Choroid plexus epithelial cell (primary cell): ENCODE results near the gene PRKCE.

Experiments
- DNase-seq: peaks from one replicate; pipeline ENCODE4 v3.0.0-alpha.2; 2010; ENCODE audit warnings: low read depth
- H3K4me3 ChIP-seq: 2 replicates; pipeline ENCODE4 v1.5.1; 2011; ENCODE audit warnings: low read depth, mild to moderate bottlenecking, control low read depth, low read length, moderate library complexity
- TF ChIP-seq, protein P1 (sequence below): conservative IDR thresholded peaks from 2 replicates; pipeline ENCODE4 v1.5.1; 2011; ENCODE audit warnings: low read depth, mild to moderate bottlenecking, control low read depth, inconsistent platforms, low read length, moderate library complexity

PRKCE gene

DNA sequence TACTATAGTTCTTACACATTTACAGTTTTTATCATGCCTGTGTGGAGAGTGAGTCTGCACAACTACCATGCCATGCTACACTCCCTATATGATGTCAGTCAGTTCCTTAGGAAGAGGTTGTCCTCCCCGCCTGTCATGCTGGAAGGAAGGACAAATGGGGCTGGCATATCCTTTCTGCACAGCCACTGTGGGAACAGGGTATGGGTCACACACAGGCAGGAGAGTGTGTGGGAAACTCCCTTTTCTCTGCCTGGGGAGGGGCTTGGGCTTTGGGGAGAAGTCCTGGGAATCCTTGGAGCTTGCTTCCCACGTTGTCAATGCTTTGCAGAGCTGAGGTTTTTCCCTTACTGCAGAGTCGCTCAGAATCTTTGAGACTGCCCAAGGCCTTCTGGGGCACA, 232.1 kb downstream of the PRKCE start:
- TF ChIP-seq, protein P1, sequence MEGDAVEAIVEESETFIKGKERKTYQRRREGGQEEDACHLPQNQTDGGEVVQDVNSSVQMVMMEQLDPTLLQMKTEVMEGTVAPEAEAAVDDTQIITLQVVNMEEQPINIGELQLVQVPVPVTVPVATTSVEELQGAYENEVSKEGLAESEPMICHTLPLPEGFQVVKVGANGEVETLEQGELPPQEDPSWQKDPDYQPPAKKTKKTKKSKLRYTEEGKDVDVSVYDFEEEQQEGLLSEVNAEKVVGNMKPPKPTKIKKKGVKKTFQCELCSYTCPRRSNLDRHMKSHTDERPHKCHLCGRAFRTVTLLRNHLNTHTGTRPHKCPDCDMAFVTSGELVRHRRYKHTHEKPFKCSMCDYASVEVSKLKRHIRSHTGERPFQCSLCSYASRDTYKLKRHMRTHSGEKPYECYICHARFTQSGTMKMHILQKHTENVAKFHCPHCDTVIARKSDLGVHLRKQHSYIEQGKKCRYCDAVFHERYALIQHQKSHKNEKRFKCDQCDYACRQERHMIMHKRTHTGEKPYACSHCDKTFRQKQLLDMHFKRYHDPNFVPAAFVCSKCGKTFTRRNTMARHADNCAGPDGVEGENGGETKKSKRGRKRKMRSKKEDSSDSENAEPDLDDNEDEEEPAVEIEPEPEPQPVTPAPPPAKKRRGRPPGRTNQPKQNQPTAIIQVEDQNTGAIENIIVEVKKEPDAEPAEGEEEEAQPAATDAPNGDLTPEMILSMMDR, result no peak
- no peak for DNase-seq
- no peak overlapping the region for H3K4me3 ChIP-seq

DNA sequence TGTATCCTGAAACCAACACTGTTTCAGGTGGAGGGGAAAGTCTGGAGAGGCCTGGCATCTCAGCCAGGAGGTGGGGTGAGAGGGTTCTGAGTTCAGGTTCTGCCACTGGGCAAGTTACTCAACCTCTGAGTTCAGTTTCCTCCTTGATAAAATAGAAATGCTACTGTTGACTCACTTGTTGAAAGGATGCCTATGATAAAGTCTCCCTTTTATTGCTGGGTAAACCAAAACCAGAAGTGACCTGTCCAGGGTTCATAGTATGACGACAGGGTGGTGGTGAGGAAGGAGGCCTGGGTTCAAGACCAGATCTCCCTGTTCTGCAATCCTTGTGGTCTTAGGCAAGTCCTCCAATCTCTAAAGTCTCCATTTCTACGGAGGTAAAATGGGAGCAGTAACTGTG, 232.7 kb downstream of the PRKCE start:
- DNase-seq, result no peak
- no peak overlapping the region for H3K4me3 ChIP-seq
- TF ChIP-seq, protein P1, result no peak

DNA sequence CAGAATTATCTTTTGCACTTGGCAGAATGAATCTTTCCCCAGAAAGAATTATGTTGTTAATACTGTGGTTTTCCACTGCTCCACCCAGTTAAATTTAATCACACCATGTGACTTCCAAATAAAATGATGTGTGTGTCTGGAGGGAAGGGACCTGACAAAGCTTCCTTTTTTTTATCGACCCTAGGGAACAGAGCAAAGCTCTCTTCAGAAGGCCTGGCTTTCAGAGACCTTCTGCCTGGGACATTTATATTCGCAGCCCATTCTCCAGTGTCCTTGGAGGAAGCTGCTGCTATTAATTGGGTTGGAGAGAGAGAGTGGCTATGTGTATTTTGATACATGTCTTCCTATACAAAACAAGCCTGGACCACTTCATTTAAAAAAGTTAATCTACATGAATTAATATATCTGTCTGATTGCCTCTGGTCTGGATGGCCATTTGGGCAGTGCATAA, 233.7 kb downstream of the PRKCE start:
- no peak for DNase-seq

DNA sequence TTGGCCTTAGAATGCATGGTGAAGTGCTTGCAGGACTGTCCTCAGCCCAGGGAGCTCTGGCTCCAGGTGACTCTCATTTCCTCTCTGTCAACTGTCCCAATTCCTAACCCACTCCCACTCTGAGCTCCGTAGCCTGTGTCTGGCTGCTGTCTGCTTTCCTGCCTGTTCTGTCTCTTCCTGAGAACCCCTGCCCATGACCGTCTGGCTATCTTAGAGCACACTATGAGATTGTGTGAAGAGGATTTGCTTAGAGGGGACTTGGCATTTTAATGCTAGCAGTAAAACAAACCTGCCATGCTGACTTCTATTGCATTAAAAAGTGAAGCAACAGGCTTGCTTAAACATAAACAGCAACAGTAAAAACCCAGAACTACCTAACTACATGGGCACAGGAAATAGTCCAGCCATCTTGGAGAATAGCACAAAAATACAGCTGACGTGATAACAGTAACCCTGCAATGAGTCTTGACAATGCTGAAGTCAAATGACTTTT, 234.7 kb downstream of the PRKCE start:
- DNase-seq, result no peak
- no peak overlapping the region for H3K4me3 ChIP-seq
- TF ChIP-seq, protein P1, result no peak

More for the DNA sequence above, 233.7 kb downstream of the PRKCE start:
- H3K4me3 ChIP-seq, result no peak overlapping the region
- TF ChIP-seq, protein P1, result no peak

DNA sequence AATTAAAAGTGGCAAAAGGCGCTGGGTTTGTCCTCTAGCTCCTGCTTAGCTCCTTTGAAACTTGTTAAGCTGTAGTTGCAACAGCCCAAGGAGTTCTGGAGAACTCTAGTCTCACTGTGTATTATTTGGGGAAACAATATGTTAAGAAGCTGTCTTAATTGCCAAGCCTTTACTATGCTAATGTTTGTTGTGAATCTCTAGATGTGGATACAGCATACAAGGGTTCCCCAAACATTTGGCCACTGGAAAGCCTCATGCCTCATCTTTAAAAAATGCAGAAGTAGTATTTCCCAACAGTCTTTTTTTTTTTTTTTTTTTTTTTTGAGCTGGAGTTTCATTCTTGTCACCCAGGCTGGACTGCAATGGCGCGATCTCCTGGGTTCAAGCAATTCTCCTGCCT, 236.7 kb downstream of the PRKCE start:
- peak; percentile 65 for DNase-seq
- TF ChIP-seq, protein P1, result no peak
- no peak overlapping the region for H3K4me3 ChIP-seq

DNA sequence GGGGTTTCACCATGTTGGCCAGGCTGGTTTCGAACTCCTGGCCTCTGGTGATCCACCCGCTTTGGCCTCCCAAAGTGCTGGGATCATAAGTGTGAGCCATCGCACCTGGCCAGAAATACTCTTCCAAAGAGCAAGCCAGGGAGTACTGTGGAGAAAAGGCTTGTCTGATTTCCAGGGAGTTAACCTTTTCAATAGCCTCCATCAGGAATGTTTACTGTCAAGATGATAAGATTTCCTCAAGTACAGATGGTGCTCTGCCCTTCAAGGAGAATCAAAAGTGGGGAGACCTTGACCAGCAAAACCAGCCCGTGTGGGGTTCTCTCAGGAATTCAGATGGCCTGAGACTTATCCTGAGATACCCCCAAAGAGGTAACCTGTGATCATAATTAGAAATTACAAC, 237.2 kb downstream of the PRKCE start:
- H3K4me3 ChIP-seq, result no peak overlapping the region
- TF ChIP-seq, protein P1, result no peak

DNA sequence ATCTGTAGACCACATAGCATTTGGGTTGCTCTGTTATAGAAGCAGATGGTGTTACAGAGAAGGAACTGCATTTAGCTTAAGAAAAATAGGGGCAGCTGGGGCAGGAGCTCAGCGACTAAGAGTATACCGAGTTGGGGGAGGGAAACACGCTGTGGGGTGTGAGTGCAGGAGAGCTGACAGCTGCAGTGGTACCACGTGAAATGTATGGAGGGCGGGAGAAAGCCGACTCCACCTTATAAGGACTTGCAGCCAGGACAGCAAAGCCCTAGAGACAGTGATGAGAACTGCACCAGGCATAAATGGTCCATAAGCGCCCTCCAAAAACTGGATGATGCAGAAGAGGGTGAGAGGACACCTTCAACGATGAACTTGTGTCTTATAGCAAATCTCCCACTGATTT, 237.6 kb downstream of the PRKCE start:
- no peak overlapping the region for H3K4me3 ChIP-seq
- TF ChIP-seq, protein P1, result peak; percentile 33
- DNase-seq, result peak; percentile 43

More for the DNA sequence above, 237.2 kb downstream of the PRKCE start:
- DNase-seq, result no peak
